Activated CD4-positive, alpha-beta T cell treated with anti-CD3 and anti-CD28 coated beads for 24 hours (primary cell): Measurements from ENCODE around the gene APEH.
A peak's percentile ranks its signal among the peaks of the same experiment; 100 is the strongest.
"Not testable (repeated sequence)": the region's sequence is repeated elsewhere in the genome, so short reads cannot be mapped to it uniquely, and the experiment has no call there.

Experiments
- DNase-seq, 2 donors: peaks; one replicate each; pipeline ENCODE4 v3.0.0-alpha.2; 2020; ENCODE audit warnings: low read depth in 2 of 2

Gene APEH

GRCh38 chr3:49668861-49669260 lies 5.3 kb upstream of the APEH start:
- DNase-seq: no peak

- DNase-seq: no peak
Observed at GRCh38 chr3:49669352-49669751, 4.8 kb upstream of the APEH start.

- no peak for DNase-seq
Observed at GRCh38 chr3:49670940-49671290, 3.2 kb upstream of the APEH start.

GRCh38 chr3:49671291-49672288 lies 2.6 kb upstream of the APEH start:
- DNase-seq: peak; percentile 67 to 68

- peak in 1 of 2 donors; percentile 30 for DNase-seq
Observed at GRCh38 chr3:49673121-49673714, 933 bp upstream of the APEH start.

- peak in 1 of 2 donors; percentile 19 for DNase-seq
Observed at GRCh38 chr3:49674497-49674983, 389 bp downstream of the APEH start.

GRCh38 chr3:49675912-49676311 lies 1.8 kb downstream of the APEH start:
- DNase-seq: no peak

GRCh38 chr3:49680493-49681231 lies 6.5 kb downstream of the APEH start:
- no peak for DNase-seq

- DNase-seq: no peak
Observed at GRCh38 chr3:49681232-49681522, 7.0 kb downstream of the APEH start.

GRCh38 chr3:49681543-49681942 lies 7.4 kb downstream of the APEH start:
- no peak for DNase-seq

- DNase-seq: no peak
Observed at GRCh38 chr3:49683162-49683561, 9.0 kb downstream of the APEH start.

GRCh38 chr3:49684453-49684852 lies 10.3 kb downstream of the APEH start:
- DNase-seq: not testable (repeated sequence)

- DNase-seq: not testable (repeated sequence)
Observed at GRCh38 chr3:49685103-49685502, 11.0 kb downstream of the APEH start.

GRCh38 chr3:49685846-49686245 lies 11.7 kb downstream of the APEH start:
- DNase-seq: not testable (repeated sequence)

- DNase-seq: not testable (repeated sequence)
Observed at GRCh38 chr3:49686346-49686745, 12.2 kb downstream of the APEH start.

GRCh38 chr3:49686769-49687423 lies 12.7 kb downstream of the APEH start:
- DNase-seq: peak in 1 of 2 donors; percentile 48

GRCh38 chr3:49687424-49687795 lies 13.3 kb downstream of the APEH start:
- not testable (repeated sequence) for DNase-seq

- DNase-seq: not testable (repeated sequence)
Observed at GRCh38 chr3:49688338-49689045, 14.3 kb downstream of the APEH start.

- peak; percentile 87 to 90 for DNase-seq
Observed at GRCh38 chr3:49689046-49689907, 15.1 kb downstream of the APEH start, which contains the start of the genes MST1 and RNF123. Gene MST1, minus strand, starts transcription at chr3:49689474. Its CDS starts 783 bp downstream, at chr3:49688691. Gene RNF123, plus strand, starts transcription at chr3:49689557. Its CDS starts 1,609 bp downstream, at chr3:49691166.
